PC-9 (cell line): ENCODE measurements around the gene FASTKD1. TPM values are rescaled to one million over a fixed set of nuclear protein-coding genes. Genes with fewer than 3 reads are reported as not detected.

Experiments used
- BruUV-seq: library from RNA; stranded (reverse); fragments of 400-500 nt; replicated peaks from 2 replicates; lab custom pipeline; 2021; lab: Mats Ljungman, UMichigan
- CTCF ChIA-PET: fragments of 300-600 bp; sonication (Branson Sonifier 250); formaldehyde crosslinking; loops from one replicate; lab custom pipeline; 2022; ENCODE audit warnings: antibody characterized with exemption; lab: Charles Lee
- POLR2A ChIA-PET: fragments of 300-600 bp; sonication (Branson Sonifier 250); formaldehyde crosslinking; loops from one replicate; lab custom pipeline; 2022; ENCODE audit warnings: antibody characterized with exemption; ENCODE audit not compliant: unreplicated experiment; lab: Charles Lee
- DNase-seq, 2 experiments: peaks; one replicate each; pipeline versions ENCODE4 v3.0.0 to v3.0.0-alpha.2; 2015 to 2022; ENCODE audit warnings: mixed read lengths in 1 of 2
- H2AFZ ChIP-seq: fragments of 200-600 bp; sonication (generic); 2 replicates; pipeline ENCODE4 v1.8.1; 2017; ENCODE audit warnings: antibody characterized with exemption
- H3F3A ChIP-seq: fragments of 200-600 bp; sonication (generic); 2 replicates; pipeline ENCODE4 v1.8.1; 2017; ENCODE audit warnings: antibody characterized with exemption, mild to moderate bottlenecking, low read depth; ENCODE audit not compliant: insufficient read depth
- H3K27ac ChIP-seq: fragments of 200-600 bp; sonication (generic); 2 replicates; pipeline ENCODE4 v1.6.1; 2016; ENCODE audit warnings: mixed run types
- H3K27me3 ChIP-seq: fragments of 200-600 bp; sonication (generic); 2 replicates; pipeline ENCODE4 v1.6.1; 2016; ENCODE audit warnings: low read depth, mixed run types; ENCODE audit not compliant: insufficient read depth
- H3K36me3 ChIP-seq: fragments of 200-600 bp; sonication (generic); 2 replicates; pipeline ENCODE4 v1.6.1; 2016; ENCODE audit warnings: low read depth, mixed run types
- H3K4me1 ChIP-seq: fragments of 200-600 bp; sonication (generic); replicated peaks from 2 replicates; pipeline ENCODE4 v1.6.1; 2016; ENCODE audit warnings: mixed run types; ENCODE audit not compliant: insufficient read depth
- H3K4me2 ChIP-seq: fragments of 200-600 bp; sonication (generic); 2 replicates; pipeline ENCODE4 v1.6.1; 2017; ENCODE audit warnings: mixed run types
- H3K4me3 ChIP-seq: fragments of 200-600 bp; sonication (generic); 2 replicates; pipeline ENCODE4 v1.6.1; 2016; ENCODE audit warnings: mixed run types
- H3K79me2 ChIP-seq: fragments of 200-600 bp; sonication (generic); 2 replicates; pipeline ENCODE4 v1.6.1; 2017; ENCODE audit warnings: low read depth, mixed run types
- H3K9me2 ChIP-seq: fragments of 200-600 bp; sonication (generic); 2 replicates; pipeline ENCODE4 v1.8.1; 2017; ENCODE audit warnings: mild to moderate bottlenecking; ENCODE audit not compliant: insufficient read depth
- H3K9me3 ChIP-seq: fragments of 200-600 bp; sonication (generic); 2 replicates; pipeline ENCODE4 v1.8.1; 2016; ENCODE audit warnings: low read depth; ENCODE audit not compliant: insufficient read depth
- H4K20me1 ChIP-seq: fragments of 200-600 bp; sonication (generic); 2 replicates; pipeline ENCODE4 v1.8.1; 2017; ENCODE audit not compliant: insufficient read depth
- EZH2 ChIP-seq: fragments of 200-600 bp; sonication (generic); IDR thresholded peaks from 2 replicates; pipeline ENCODE4 v1.8.0; 2017; ENCODE audit warnings: antibody characterized with exemption, low read depth
- intact Hi-C: fragments of 100-400 bp; cut with micrococcal nuclease; formaldehyde crosslinking; loops from one replicate; pipeline ENCODE4 v1.10.0; 2022; ENCODE audit not compliant: unreplicated experiment
- total RNA-seq: library from RNA; stranded (reverse); gene quantifications from 2 replicates; pipeline ENCODE4 v1.2.3, GENCODE V29; 2021
- TF ChIP-seq, protein P1 (sequence below): fragments of 200-600 bp; sonication (generic); conservative IDR thresholded peaks from 2 replicates; pipeline ENCODE4 v1.6.1; 2017; ENCODE audit warnings: mixed run types, antibody characterized with exemption, mild to moderate bottlenecking, moderate library complexity

The FASTKD1 gene
- total RNA-seq, 1 experiment from 2014 or later: 22.5 TPM

DNA sequence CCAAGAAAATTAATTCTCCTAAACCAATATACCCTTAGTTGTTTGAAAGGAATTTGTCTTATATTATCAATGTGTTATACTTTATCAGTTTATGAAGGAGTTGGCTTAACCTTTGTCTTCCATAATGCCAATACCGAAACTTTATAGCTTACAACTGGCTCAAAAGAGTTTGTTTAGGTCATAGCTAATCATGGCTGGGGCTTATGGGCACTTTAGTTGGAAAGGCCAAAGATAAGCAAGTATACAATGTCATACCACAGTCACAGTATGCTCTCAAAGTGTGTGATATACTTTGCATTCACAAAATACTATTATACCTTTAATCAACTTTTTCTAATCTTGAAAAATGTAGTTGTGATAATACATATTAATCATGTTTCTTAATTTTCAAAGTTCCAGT, 61.8 kb downstream of the FASTKD1 start:
- no peak overlapping the region for H3K4me3 ChIP-seq
- BruUV-seq: no TSS peak
- no peak overlapping the region for H2AFZ ChIP-seq
- intact Hi-C loops: no loop called here
- no peaks in the 10 kb centered on the region for H3F3A ChIP-seq
- H3K4me1 ChIP-seq: peaks cover 21% of the 10 kb centered on the region
- no peaks in the 10 kb centered on the region for H4K20me1 ChIP-seq
- POLR2A ChIA-PET: no interaction called here
- CTCF ChIA-PET: no interaction called here
- no peak overlapping the region for H3K4me2 ChIP-seq
- H3K36me3 ChIP-seq: no peaks in the 10 kb centered on the region
- H3K9me3 ChIP-seq: no peaks in the 10 kb centered on the region
- H3K79me2 ChIP-seq: no peaks in the 10 kb centered on the region
- no peaks in the 10 kb centered on the region for H3K9me2 ChIP-seq
- DNase-seq: no peak
- no peak overlapping the region for H3K27ac ChIP-seq
- no peaks in the 10 kb centered on the region for H3K27me3 ChIP-seq
- TF ChIP-seq EZH2: no peak
- TF ChIP-seq, protein P1, sequence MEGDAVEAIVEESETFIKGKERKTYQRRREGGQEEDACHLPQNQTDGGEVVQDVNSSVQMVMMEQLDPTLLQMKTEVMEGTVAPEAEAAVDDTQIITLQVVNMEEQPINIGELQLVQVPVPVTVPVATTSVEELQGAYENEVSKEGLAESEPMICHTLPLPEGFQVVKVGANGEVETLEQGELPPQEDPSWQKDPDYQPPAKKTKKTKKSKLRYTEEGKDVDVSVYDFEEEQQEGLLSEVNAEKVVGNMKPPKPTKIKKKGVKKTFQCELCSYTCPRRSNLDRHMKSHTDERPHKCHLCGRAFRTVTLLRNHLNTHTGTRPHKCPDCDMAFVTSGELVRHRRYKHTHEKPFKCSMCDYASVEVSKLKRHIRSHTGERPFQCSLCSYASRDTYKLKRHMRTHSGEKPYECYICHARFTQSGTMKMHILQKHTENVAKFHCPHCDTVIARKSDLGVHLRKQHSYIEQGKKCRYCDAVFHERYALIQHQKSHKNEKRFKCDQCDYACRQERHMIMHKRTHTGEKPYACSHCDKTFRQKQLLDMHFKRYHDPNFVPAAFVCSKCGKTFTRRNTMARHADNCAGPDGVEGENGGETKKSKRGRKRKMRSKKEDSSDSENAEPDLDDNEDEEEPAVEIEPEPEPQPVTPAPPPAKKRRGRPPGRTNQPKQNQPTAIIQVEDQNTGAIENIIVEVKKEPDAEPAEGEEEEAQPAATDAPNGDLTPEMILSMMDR: no peak

DNA sequence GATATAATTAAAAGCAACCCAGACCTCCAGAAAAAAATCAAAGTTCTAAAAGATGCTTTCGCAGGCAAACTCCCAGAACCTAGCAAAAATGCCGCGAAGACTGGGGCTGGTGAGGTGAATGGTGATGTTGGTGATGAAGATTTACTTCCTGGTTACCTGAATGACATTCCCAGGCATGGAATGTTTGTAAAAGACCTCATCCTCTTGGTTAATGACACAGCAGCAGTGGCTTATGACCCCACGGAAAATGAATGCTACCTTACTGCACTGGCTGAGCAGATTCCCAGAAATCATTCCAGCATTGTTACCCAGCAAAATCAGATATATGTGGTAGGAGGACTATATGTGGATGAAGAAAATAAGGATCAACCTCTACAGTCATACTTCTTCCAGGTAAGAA, 63.2 kb downstream of the FASTKD1 start:
- intact Hi-C loops: no loop called here

GRCh38 chr2:169509955-169510354, 63.7 kb downstream of the FASTKD1 start:
- intact Hi-C loops: no loop called here
- H3K36me3 ChIP-seq: no peaks in the 10 kb centered on the region
- CTCF ChIA-PET: no interaction called here

More for the DNA sequence above, 63.2 kb downstream of the FASTKD1 start:
- Histone ChIP-seq H3K4me3 (no peak overlapping the region), H2AFZ (no peak overlapping the region), H3K9me3 (no peaks in the 10 kb centered on the region), H3K79me2 (no peaks in the 10 kb centered on the region), H3K4me2 (no peak overlapping the region), H3K36me3 (no peaks in the 10 kb centered on the region), H3F3A (no peaks in the 10 kb centered on the region), H3K27ac (no peak overlapping the region), H3K4me1 (peaks cover 14% of the 10 kb centered on the region), H3K9me2 (no peaks in the 10 kb centered on the region), H4K20me1 (no peaks in the 10 kb centered on the region), H3K27me3 (no peaks in the 10 kb centered on the region)
- POLR2A ChIA-PET: no interaction called here
- BruUV-seq: no TSS peak
- TF ChIP-seq EZH2: no peak
- TF ChIP-seq, protein P1: no peak
- DNase-seq: no peak
- CTCF ChIA-PET: no interaction called here

More at GRCh38 chr2:169509955-169510354, 63.7 kb downstream of the FASTKD1 start:
- H4K20me1 ChIP-seq: no peaks in the 10 kb centered on the region
- H3F3A ChIP-seq: no peaks in the 10 kb centered on the region
- no peaks in the 10 kb centered on the region for H3K9me3 ChIP-seq
- no peaks in the 10 kb centered on the region for H3K79me2 ChIP-seq
- no peak overlapping the region for H3K4me2 ChIP-seq
- BruUV-seq: no TSS peak
- no peaks in the 10 kb centered on the region for H3K9me2 ChIP-seq
- POLR2A ChIA-PET: no interaction called here
- H3K27me3 ChIP-seq: no peaks in the 10 kb centered on the region
- H2AFZ ChIP-seq: no peak overlapping the region
- H3K4me1 ChIP-seq: peaks cover 12% of the 10 kb centered on the region
- DNase-seq: no peak
- no peak overlapping the region for H3K27ac ChIP-seq
- H3K4me3 ChIP-seq: no peak overlapping the region
- no peak for TF ChIP-seq EZH2
- TF ChIP-seq, protein P1: no peak
